GM12878 (cell line): Measurements from ENCODE around the gene LSAMP. TPM values are rescaled to one million over a fixed set of nuclear protein-coding genes. Genes with fewer than 3 reads are reported as not detected.

ENCODE experiments used
- ATAC-seq: fragments of 200-7000 bp; cut with Tn5 transposase; 3 replicates; pipeline ENCODE4 v1.9.1; 2020; ENCODE audit warnings: mild to moderate bottlenecking, moderate library complexity
- BruUV-seq: library from RNA; stranded (reverse); fragments of 400-500 nt; replicated peaks from 2 replicates; lab custom pipeline; 2021; lab: Mats Ljungman, UMichigan
- CTCF ChIA-PET: fragments of 300-600 bp; sonication (Branson Sonifier 250); formaldehyde crosslinking; extraction: SDS; loops from one replicate; lab custom pipeline; 2021; ENCODE audit warnings: inconsistent platforms; lab: Yijun Ruan, JAX
- POLR2A ChIA-PET: fragments of 350-600 bp; formaldehyde crosslinking; extraction: SDS; loops from one replicate; lab custom pipeline; 2021; ENCODE audit warnings: inconsistent platforms; lab: Charles Lee
- RAD21 ChIA-PET: fragments of 300-600 bp; sonication (Branson Sonifier 250); formaldehyde crosslinking; loops from one replicate; lab custom pipeline; 2023; ENCODE audit warnings: antibody characterized with exemption; ENCODE audit not compliant: unreplicated experiment; lab: Charles Lee
- SMC1A ChIA-PET: fragments of 300-600 bp; sonication (Branson Sonifier 250); formaldehyde crosslinking; loops from one replicate; lab custom pipeline; 2023; ENCODE audit not compliant: unreplicated experiment, uncharacterized antibody; lab: Charles Lee
- DNase-seq: peaks from one replicate; pipeline ENCODE4 v3.0.0-alpha.2; 2011; ENCODE audit warnings: low read depth, low spot score
- FAIRE-seq: peaks from 3 replicates; lab custom pipeline; 2011; peaks lifted over from hg19 to GRCh38; lab: Jason Lieb, UNC
- H2AFZ ChIP-seq: 2 replicates; pipeline ENCODE4 v1.6.0; 2011; ENCODE audit warnings: low read depth, low read length, control low read depth; ENCODE audit not compliant: control insufficient read depth
- H3K27ac ChIP-seq: 2 replicates; pipeline ENCODE4 v1.5.1; 2011; ENCODE audit warnings: control low read depth; ENCODE audit not compliant: control insufficient read depth, insufficient read depth
- H3K27me3 ChIP-seq, 2 experiments: replicated peaks in 1 of 2; 2 replicates each; pipeline versions ENCODE4 v1.6.0 to v1.6.1; 2011; ENCODE audit warnings: low read length in 1 of 2; ENCODE audit not compliant: control insufficient read depth in 2 of 2, insufficient read depth in 2 of 2
- H3K36me3 ChIP-seq, 2 experiments: 2 replicates each; pipeline ENCODE4 v1.5.1; 2011; ENCODE audit warnings: low read length in 1 of 2; ENCODE audit not compliant: control insufficient read depth in 2 of 2, insufficient read depth in 2 of 2
- H3K4me1 ChIP-seq: 2 replicates; pipeline ENCODE4 v1.6.1; 2011; ENCODE audit warnings: mild to moderate bottlenecking, low read length, moderate library complexity, mixed read lengths; ENCODE audit not compliant: control insufficient read depth, insufficient read depth
- H3K4me2 ChIP-seq: 2 replicates; pipeline ENCODE4 v1.6.0; 2011; ENCODE audit warnings: control low read depth; ENCODE audit not compliant: control insufficient read depth, insufficient read depth
- H3K4me3 ChIP-seq: fragments of 200-600 bp; sonication (generic); 2 replicates; pipeline ENCODE4 v1.5.1; 2016
- H3K79me2 ChIP-seq: 2 replicates; pipeline ENCODE4 v1.6.0; 2011; ENCODE audit warnings: low read length; ENCODE audit not compliant: control insufficient read depth, insufficient read depth
- H3K9ac ChIP-seq: 2 replicates; pipeline ENCODE4 v1.8.0; 2011; ENCODE audit warnings: low read length, control low read depth, mixed read lengths; ENCODE audit not compliant: control insufficient read depth, insufficient read depth
- H3K9me3 ChIP-seq: replicated peaks from 3 replicates; pipeline ENCODE4 v1.5.1; 2011; ENCODE audit warnings: mild to moderate bottlenecking, low read length; ENCODE audit not compliant: control insufficient read depth, insufficient read depth
- H4K20me1 ChIP-seq: 2 replicates; pipeline ENCODE4 v1.6.0; 2011; ENCODE audit not compliant: control insufficient read depth, insufficient read depth
- BACH1 ChIP-seq: fragments of 450-650 bp; IDR thresholded peaks from 2 replicates; pipeline ENCODE4 v1.6.1; 2017; ENCODE audit warnings: mild to moderate bottlenecking, borderline replicate concordance
- EP300 ChIP-seq, 2 experiments: fragments of 150-350 bp in 1 of 2; IDR thresholded peaks; 2 replicates each; pipeline ENCODE4 v1.6.1; 2011 to 2012; ENCODE audit warnings: low read depth in 2 of 2, low read length in 2 of 2, borderline replicate concordance in 1 of 2, improper control_type of control experiment in 1 of 2, inconsistent platforms in 1 of 2; ENCODE audit not compliant: control insufficient read depth in 1 of 2
- IKZF1 ChIP-seq: fragments of 450-650 bp; conservative IDR thresholded peaks from 2 replicates; pipeline ENCODE4 v1.6.1; 2017; ENCODE audit warnings: antibody characterized with exemption, mild to moderate bottlenecking
- IKZF2 ChIP-seq, 2 experiments: fragments of 450-650 bp; IDR thresholded peaks; 2 replicates each; pipeline ENCODE4 v1.6.1; 2017; ENCODE audit warnings: mild to moderate bottlenecking in 2 of 2, moderate library complexity in 2 of 2
- JUNB ChIP-seq: IDR thresholded peaks from 2 replicates; pipeline ENCODE4 v1.6.1; 2016; ENCODE audit warnings: antibody characterized with exemption, mild to moderate bottlenecking
- KAT2A ChIP-seq: conservative IDR thresholded peaks from 2 replicates; pipeline ENCODE4 v1.6.1; 2011; ENCODE audit warnings: low read depth, low read length; ENCODE audit not compliant: control insufficient read depth
- KLF5 ChIP-seq: fragments of 450-650 bp; IDR thresholded peaks from 2 replicates; pipeline ENCODE4 v1.6.1; 2014; ENCODE audit warnings: mild to moderate bottlenecking; ENCODE audit not compliant: partially characterized antibody
- NFIC ChIP-seq: IDR thresholded peaks from 2 replicates; pipeline ENCODE4 v1.6.1; 2012; ENCODE audit warnings: low read depth, mild to moderate bottlenecking, inconsistent platforms, low read length, moderate library complexity
- RCOR1 ChIP-seq: conservative IDR thresholded peaks from 2 replicates; pipeline ENCODE4 v1.6.1; 2012; ENCODE audit warnings: low read depth, low read length, improper control_type of control experiment
- RUNX3 ChIP-seq: IDR thresholded peaks from 2 replicates; pipeline ENCODE4 v1.6.1; 2012; ENCODE audit warnings: low read length, inconsistent platforms
- SKIL ChIP-seq: fragments of 450-650 bp; IDR thresholded peaks from 2 replicates; pipeline ENCODE4 v1.6.1; 2017; ENCODE audit warnings: mild to moderate bottlenecking, low read depth, inconsistent platforms; ENCODE audit not compliant: poor library complexity, severe bottlenecking
- WGBS: methylation state at CpG from one replicate; pipeline ENCODE4 v1.1.6; 2016; ENCODE audit warnings: low lambda C conversion rate; ENCODE audit not compliant: insufficient replicate concordance, insufficient coverage; ENCODE audit errors: missing lambda C conversion rate; 5-methylcytosine and 5-hydroxymethylcytosine counted together
- in situ Hi-C: fragments of 300-500 bp; cut with MboI; formaldehyde crosslinking; loops from 9 replicates; pipeline ENCODE4 v1.14.3; 2018; ENCODE audit warnings: mixed read lengths
- intact Hi-C: fragments of 100-400 bp; cut with micrococcal nuclease; formaldehyde crosslinking; loops from one replicate; pipeline ENCODE4 v1.14.2; 2022; ENCODE audit not compliant: unreplicated experiment
- polyA plus RNA-seq, 11 experiments: library from polyadenylated mRNA; depleted of rRNA in 4 of 11; unstranded in 6 of 11; stranded (reverse) in 5 of 11; fragments of >200 nt; fragmentation: Nextera tagmentation in 4 of 11; fragmentation: Illumina TruSeq in 1 of 11; extraction: Ambion mirVana in 4 of 11; extraction: Trizol in 1 of 11; gene quantifications; 1 replicate in 1 of 11; 2 replicates in 10 of 11; pipeline versions ENCODE4 v1.2.1 to v1.2.3, GENCODE V29; 2011 to 2016; ENCODE audit warnings: inconsistent platforms in 2 of 11, missing spikeins in 2 of 11, low read depth in 1 of 11
- total RNA-seq, 4 experiments: library from RNA; depleted of rRNA in 3 of 4; stranded (reverse); fragments of >200 nt in 3 of 4; fragmentation: Illumina TruSeq in 1 of 4; extraction: Trizol in 1 of 4; gene quantifications; 2 replicates each; pipeline versions ENCODE4 v1.2.1 to v1.2.3, GENCODE V29; 2013 to 2021
- TF ChIP-seq, protein P1 (sequence below): fragments of 450-650 bp; IDR thresholded peaks from 2 replicates; pipeline ENCODE4 v1.6.1; 2017; ENCODE audit warnings: low read depth, mild to moderate bottlenecking, moderate library complexity

The LSAMP gene
- total and polyA plus RNA-seq, 10 of the 15 experiments (the other 5 are each of a cell fraction or from before 2014, with no cell fraction given), result 2.0 to 12.7 (median 6.5) TPM

DNA sequence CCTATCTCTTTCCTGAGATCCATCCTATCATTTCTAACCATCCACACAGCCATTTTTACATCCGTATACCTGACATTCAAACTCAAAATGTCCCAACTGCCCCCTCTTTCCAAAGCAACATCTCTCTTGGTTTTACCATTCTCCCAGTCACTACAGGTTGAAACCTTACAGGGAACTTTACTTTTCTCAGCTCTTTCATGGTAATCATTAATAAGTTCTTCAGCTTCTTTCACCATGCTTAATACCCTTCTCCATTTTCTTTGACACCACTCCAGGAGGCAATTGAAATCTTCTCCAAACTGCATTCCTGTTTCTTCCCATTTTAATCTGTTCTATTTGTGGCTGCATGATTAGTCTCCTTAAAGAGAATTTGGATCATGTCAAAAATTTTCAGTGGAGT is 469.5 kb downstream of the LSAMP start:
- Histone ChIP-seq H3K27ac (no peak overlapping the region), H3K4me1 (no peaks in the 10 kb centered on the region), H3K9me3 (no peaks in the 10 kb centered on the region), H3K4me3 (no peak overlapping the region), H4K20me1 (no peaks in the 10 kb centered on the region), H3K36me3 (no peaks in the 10 kb centered on the region), H3K27me3 (no peaks in the 10 kb centered on the region), H3K79me2 (no peaks in the 10 kb centered on the region), H2AFZ (no peak overlapping the region), H3K9ac (no peak overlapping the region), H3K4me2 (no peak overlapping the region)
- DNase-seq (no peak), ATAC-seq (peak; percentile 30; the same call in 1 of the 3 replicates), FAIRE-seq (no peak)
- intact Hi-C loops, result no loop called here
- CTCF ChIA-PET, result no interaction called here
- TF ChIP-seq RCOR1 (no peak), IKZF2 (IDR thresholded peaks at IDR 0.05) (peak in 1 of 2 experiments; percentile 3; a peak in 1 of 4 replicates)
- WGBS, result 18% methylated on average over 1 of the region's 1 CpG
- POLR2A ChIA-PET, result no interaction called here
- in situ Hi-C loops, result no loop called here
- SMC1A ChIA-PET, result interaction anchor here (0.7 to 1.8 kb wide), 4 partner anchors 9 to 43 kb away, joined by 3 to 4 read pairs (median 3); no protein-coding TSS in a partner anchor
- RAD21 ChIA-PET, result interaction anchor here (0.7 to 1.2 kb wide), 2 partner anchors 9 to 15 kb away, joined by 3 to 4 read pairs; no protein-coding TSS in a partner anchor
- BruUV-seq, result no TSS peak

GRCh38 chr3:115975353-115975752 is 469.9 kb downstream of the LSAMP start:
- WGBS, result 8% methylated on average over 3 of the region's 3 CpGs
- FAIRE-seq (peak; percentile 79), ATAC-seq (peak; percentile 74), DNase-seq (no peak)
- H3K79me2 ChIP-seq, result no peaks in the 10 kb centered on the region
- ChIA-PET SMC1A (interaction anchor here (0.8 to 1.8 kb wide), 3 partner anchors 10 to 28 kb away, joined by 3 to 4 read pairs (median 3); no protein-coding TSS in a partner anchor), RAD21 (interaction anchor here (0.7 to 1.2 kb wide), 2 partner anchors 10 to 15 kb away, joined by 3 to 4 read pairs; no protein-coding TSS in a partner anchor)
- no peaks in the 10 kb centered on the region for H4K20me1 ChIP-seq
- intact Hi-C loops, result no loop called here
- H3K4me3 ChIP-seq, result no peak overlapping the region
- no peaks in the 10 kb centered on the region for H3K4me1 ChIP-seq
- TF ChIP-seq IKZF2 (IDR thresholded peaks at IDR 0.05) (peak; percentile 38 to 61; a peak in 3 of 4 replicates), IKZF1 (peak; percentile 45; the same call in 1 of the 2 replicates), RUNX3 (peak; percentile 48; the same call in 1 of the 2 replicates), EP300 (IDR thresholded peaks at IDR 0.05; ENCODE audit: borderline replicate concordance in 1 of 2, control insufficient read depth in 1 of 2, low read depth in 2 of 2, low read length in 2 of 2) (no peak), KAT2A (no peak), SKIL (peak; percentile 35), JUNB (peak; percentile 55; the same call in 1 of the 2 replicates), NFIC (peak; percentile 44; the same call in 1 of the 2 replicates), KLF5 (no peak), BACH1 (no peak)
- TF ChIP-seq, protein P1, sequence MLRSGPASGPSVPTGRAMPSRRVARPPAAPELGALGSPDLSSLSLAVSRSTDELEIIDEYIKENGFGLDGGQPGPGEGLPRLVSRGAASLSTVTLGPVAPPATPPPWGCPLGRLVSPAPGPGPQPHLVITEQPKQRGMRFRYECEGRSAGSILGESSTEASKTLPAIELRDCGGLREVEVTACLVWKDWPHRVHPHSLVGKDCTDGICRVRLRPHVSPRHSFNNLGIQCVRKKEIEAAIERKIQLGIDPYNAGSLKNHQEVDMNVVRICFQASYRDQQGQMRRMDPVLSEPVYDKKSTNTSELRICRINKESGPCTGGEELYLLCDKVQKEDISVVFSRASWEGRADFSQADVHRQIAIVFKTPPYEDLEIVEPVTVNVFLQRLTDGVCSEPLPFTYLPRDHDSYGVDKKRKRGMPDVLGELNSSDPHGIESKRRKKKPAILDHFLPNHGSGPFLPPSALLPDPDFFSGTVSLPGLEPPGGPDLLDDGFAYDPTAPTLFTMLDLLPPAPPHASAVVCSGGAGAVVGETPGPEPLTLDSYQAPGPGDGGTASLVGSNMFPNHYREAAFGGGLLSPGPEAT, result 0 out of 2 replicates have a peak, but pooled peaks have one; percentile 25
- TF ChIP-seq, all 136 proteins: peak for 7
- Histone ChIP-seq H3K9me3 (no peaks in the 10 kb centered on the region), H3K4me2 (no peak overlapping the region), H3K27me3 (no peaks in the 10 kb centered on the region), H3K36me3 (no peaks in the 10 kb centered on the region), H3K27ac (no peak overlapping the region), H3K9ac (no peak overlapping the region), H2AFZ (no peak overlapping the region)
- ChIA-PET POLR2A (no interaction called here), CTCF (no interaction called here)
- BruUV-seq, result no TSS peak
- in situ Hi-C loops, result no loop called here
